Smooth muscle cell (in vitro differentiated cells): ENCODE measurements around the gene CCDC90B. TPM values are rescaled to one million over a fixed set of nuclear protein-coding genes. Genes with fewer than 3 reads are reported as not detected.

Source experiments
- DNase-seq: peaks from one replicate; lab custom pipeline; 2025; ENCODE audit not compliant: unreplicated experiment; lab: John Stamatoyannopoulos, UW
- H2AFZ ChIP-seq: fragments of 200-600 bp; sonication (generic); 2 replicates; pipeline ENCODE4 v1.6.0; 2016; ENCODE audit warnings: antibody characterized with exemption, low read depth, mild to moderate bottlenecking
- H3F3A ChIP-seq: fragments of 200-600 bp; sonication (generic); 2 replicates; pipeline ENCODE4 v1.6.0; 2017; ENCODE audit warnings: antibody characterized with exemption, low read depth
- H3K27ac ChIP-seq: fragments of 200-600 bp; sonication (generic); 2 replicates; pipeline ENCODE4 v1.5.1; 2016; ENCODE audit warnings: low read depth, mild to moderate bottlenecking
- H3K27me3 ChIP-seq: fragments of 200-600 bp; sonication (generic); 2 replicates; pipeline ENCODE4 v1.6.1; 2016; ENCODE audit warnings: low read depth, mild to moderate bottlenecking
- H3K36me3 ChIP-seq: fragments of 200-600 bp; sonication (generic); 2 replicates; pipeline ENCODE4 v1.5.1; 2016; ENCODE audit warnings: low read depth
- H3K4me1 ChIP-seq: fragments of 200-600 bp; sonication (generic); 2 replicates; pipeline ENCODE4 v1.5.1; 2016; ENCODE audit warnings: low read depth
- H3K4me2 ChIP-seq: fragments of 200-600 bp; sonication (generic); 2 replicates; pipeline ENCODE4 v1.6.0; 2016; ENCODE audit warnings: mild to moderate bottlenecking
- H3K4me3 ChIP-seq: fragments of 200-600 bp; sonication (generic); 2 replicates; pipeline ENCODE4 v1.5.1; 2016; ENCODE audit warnings: mild to moderate bottlenecking
- H3K79me2 ChIP-seq: fragments of 200-600 bp; sonication (generic); 2 replicates; pipeline ENCODE4 v1.6.0; 2016; ENCODE audit warnings: low read depth, mild to moderate bottlenecking
- H3K9ac ChIP-seq: fragments of 200-600 bp; sonication (generic); 2 replicates; pipeline ENCODE4 v1.6.0; 2016; ENCODE audit warnings: low read depth
- H3K9me3 ChIP-seq: fragments of 200-600 bp; sonication (generic); replicated peaks from 2 replicates; pipeline ENCODE4 v1.5.1; 2016; ENCODE audit warnings: low read depth
- H4K20me1 ChIP-seq: fragments of 200-600 bp; sonication (generic); 2 replicates; pipeline ENCODE4 v1.6.0; 2016; ENCODE audit warnings: low read depth
- WGBS: methylation state at CpG from one replicate; pipeline ENCODE4 v1.1.7; 2016; ENCODE audit warnings: low lambda C conversion rate; 5-methylcytosine and 5-hydroxymethylcytosine counted together
- polyA plus RNA-seq: library from polyadenylated mRNA; unstranded; fragments of >200 nt; fragmentation: Nextera tagmentation; extraction: Ambion mirVana; gene quantifications from 2 replicates; pipeline ENCODE4 v1.2.1, GENCODE V29; 2016
- total RNA-seq: library from RNA; depleted of rRNA; stranded (reverse); fragments of >200 nt; gene quantifications from 2 replicates; pipeline ENCODE4 v1.2.3, GENCODE V29; 2014
- TF ChIP-seq, protein P1 (sequence below): fragments of 200-600 bp; sonication (generic); IDR thresholded peaks from 2 replicates; pipeline ENCODE4 v1.5.1; 2017; ENCODE audit warnings: borderline replicate concordance, mild to moderate bottlenecking, antibody characterized with exemption; ENCODE audit not compliant: insufficient read depth, poor library complexity, severe bottlenecking

CCDC90B gene
- total and polyA plus RNA-seq, 2 experiments from 2014 or later = 60.2 to 86.4 TPM

DNA sequence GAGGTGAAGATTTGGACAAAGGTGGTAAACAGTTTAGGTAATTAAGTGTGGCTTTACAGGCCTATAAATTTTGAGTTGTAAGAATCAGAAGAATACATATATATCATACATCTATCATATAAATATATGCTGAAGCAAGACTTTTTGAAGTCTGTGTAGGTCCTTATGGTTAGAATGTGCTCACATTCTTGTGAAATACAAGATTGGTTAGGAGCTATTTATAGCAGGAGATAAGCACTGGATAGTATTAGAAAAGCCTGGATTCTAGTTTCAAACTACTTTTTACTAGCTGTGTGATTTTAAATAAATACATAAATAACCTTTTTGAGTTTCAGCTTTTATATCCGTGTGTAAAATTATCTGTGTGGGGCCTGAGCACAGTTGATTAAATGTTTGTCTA is 50.3 kb downstream of the CCDC90B start:
- no peak overlapping the region for H3K27ac ChIP-seq
- TF ChIP-seq, protein P1, sequence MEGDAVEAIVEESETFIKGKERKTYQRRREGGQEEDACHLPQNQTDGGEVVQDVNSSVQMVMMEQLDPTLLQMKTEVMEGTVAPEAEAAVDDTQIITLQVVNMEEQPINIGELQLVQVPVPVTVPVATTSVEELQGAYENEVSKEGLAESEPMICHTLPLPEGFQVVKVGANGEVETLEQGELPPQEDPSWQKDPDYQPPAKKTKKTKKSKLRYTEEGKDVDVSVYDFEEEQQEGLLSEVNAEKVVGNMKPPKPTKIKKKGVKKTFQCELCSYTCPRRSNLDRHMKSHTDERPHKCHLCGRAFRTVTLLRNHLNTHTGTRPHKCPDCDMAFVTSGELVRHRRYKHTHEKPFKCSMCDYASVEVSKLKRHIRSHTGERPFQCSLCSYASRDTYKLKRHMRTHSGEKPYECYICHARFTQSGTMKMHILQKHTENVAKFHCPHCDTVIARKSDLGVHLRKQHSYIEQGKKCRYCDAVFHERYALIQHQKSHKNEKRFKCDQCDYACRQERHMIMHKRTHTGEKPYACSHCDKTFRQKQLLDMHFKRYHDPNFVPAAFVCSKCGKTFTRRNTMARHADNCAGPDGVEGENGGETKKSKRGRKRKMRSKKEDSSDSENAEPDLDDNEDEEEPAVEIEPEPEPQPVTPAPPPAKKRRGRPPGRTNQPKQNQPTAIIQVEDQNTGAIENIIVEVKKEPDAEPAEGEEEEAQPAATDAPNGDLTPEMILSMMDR = no peak

DNA sequence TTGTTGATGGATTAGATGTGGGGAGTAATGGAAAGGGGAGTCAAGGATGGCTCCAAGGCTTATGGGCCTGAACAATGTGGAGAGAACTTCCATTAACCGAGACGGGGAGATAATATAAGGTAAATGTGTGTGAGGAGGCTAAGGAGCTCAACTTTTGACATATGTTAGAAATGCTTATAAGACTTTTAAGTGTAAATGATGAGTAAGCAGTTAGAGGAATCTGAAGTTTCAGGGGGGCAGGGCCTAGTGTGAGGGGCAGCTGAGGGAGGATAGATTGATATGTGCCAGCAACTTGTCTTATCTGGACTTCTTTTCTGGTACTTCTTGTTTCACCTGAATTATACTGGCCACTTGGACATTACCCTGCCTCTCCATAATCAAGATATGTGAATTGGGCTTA is 62.7 kb downstream of the CCDC90B start:
- no peak overlapping the region for H3K4me3 ChIP-seq
- H3K36me3 ChIP-seq = no peaks in the 10 kb centered on the region
- no peak overlapping the region for H3K4me2 ChIP-seq
- 100% methylated on average over 2 of the region's 2 CpGs for WGBS
- no peaks in the 10 kb centered on the region for H3K9me3 ChIP-seq
- no peak for DNase-seq
- no peaks in the 10 kb centered on the region for H3K27me3 ChIP-seq
- H3F3A ChIP-seq = no peaks in the 10 kb centered on the region
- H2AFZ ChIP-seq = no peak overlapping the region
- TF ChIP-seq, protein P1 = no peak
- no peak overlapping the region for H3K9ac ChIP-seq
- no peaks in the 10 kb centered on the region for H3K4me1 ChIP-seq
- H3K27ac ChIP-seq = no peak overlapping the region
- H4K20me1 ChIP-seq = no peaks in the 10 kb centered on the region
- no peaks in the 10 kb centered on the region for H3K79me2 ChIP-seq

More for the DNA sequence above, 50.3 kb downstream of the CCDC90B start:
- 20% methylated on average over 1 of the region's 1 CpG for WGBS
- Histone ChIP-seq H3K4me2 (peak overlapping the region; percentile 9), H3K36me3 (no peaks in the 10 kb centered on the region), H3K9ac (no peak overlapping the region), H3K9me3 (no peaks in the 10 kb centered on the region), H3K79me2 (no peaks in the 10 kb centered on the region), H3K27me3 (no peaks in the 10 kb centered on the region), H3K4me3 (no peak overlapping the region), H4K20me1 (no peaks in the 10 kb centered on the region), H3F3A (no peaks in the 10 kb centered on the region), H2AFZ (no peak overlapping the region), H3K4me1 (no peaks in the 10 kb centered on the region)
- no peak for DNase-seq

DNA sequence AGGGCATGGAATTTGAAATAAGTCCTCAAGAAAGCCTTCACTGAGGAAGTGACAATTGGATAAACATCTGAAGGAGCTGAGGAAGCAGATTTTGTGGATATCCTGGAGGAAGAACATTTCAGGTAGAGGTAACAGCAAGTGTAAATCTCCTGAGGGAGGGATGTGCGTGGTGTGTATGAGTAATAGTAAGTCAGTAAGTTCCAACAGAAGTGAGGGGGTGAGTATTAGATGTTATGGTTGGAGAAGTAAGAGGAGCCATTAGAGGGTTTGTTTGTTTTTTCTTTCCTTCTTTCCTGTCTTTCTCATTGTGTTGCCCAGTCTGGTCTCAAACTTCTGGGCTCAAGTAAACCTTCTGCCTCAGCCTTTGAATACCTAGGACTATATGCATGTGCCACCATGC is 63.7 kb downstream of the CCDC90B start:
- no peaks in the 10 kb centered on the region for H3K4me1 ChIP-seq
- no peak overlapping the region for H3K4me2 ChIP-seq
- no peak overlapping the region for H3K9ac ChIP-seq
- no peak overlapping the region for H3K4me3 ChIP-seq
- no peak overlapping the region for H2AFZ ChIP-seq
- no peak for DNase-seq
- H4K20me1 ChIP-seq = no peaks in the 10 kb centered on the region
- no peaks in the 10 kb centered on the region for H3K27me3 ChIP-seq
- H3F3A ChIP-seq = no peaks in the 10 kb centered on the region
- 86% methylated on average over 1 of the region's 1 CpG for WGBS
- no peaks in the 10 kb centered on the region for H3K79me2 ChIP-seq
- H3K27ac ChIP-seq = no peak overlapping the region
- TF ChIP-seq, protein P1 = no peak
- no peaks in the 10 kb centered on the region for H3K9me3 ChIP-seq
- no peaks in the 10 kb centered on the region for H3K36me3 ChIP-seq

DNA sequence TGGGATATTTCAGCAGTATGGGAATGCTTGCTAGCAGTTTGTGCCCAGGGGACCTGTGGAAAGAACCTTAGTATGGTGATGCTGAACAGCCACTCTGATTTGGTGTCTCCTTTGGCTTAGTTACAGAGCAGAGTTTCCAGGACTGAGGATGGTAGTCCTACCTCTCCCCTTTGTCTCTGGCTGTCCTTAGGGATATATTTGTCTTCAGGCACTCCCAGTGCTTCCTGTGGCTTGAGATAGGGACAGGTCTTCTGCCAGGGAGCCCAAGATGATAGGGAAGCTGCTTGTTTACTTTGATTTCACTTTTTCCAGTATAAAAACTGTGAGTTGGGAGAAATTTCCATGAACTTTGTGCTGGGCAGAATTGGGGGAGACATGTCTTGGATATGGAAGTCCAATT is 64.5 kb downstream of the CCDC90B start:
- TF ChIP-seq, protein P1 = no peak
- Histone ChIP-seq H3K9me3 (no peaks in the 10 kb centered on the region), H3K27me3 (no peaks in the 10 kb centered on the region), H3K4me3 (no peak overlapping the region), H3K27ac (no peak overlapping the region), H3K79me2 (no peaks in the 10 kb centered on the region), H4K20me1 (no peaks in the 10 kb centered on the region), H2AFZ (no peak overlapping the region), H3K36me3 (no peaks in the 10 kb centered on the region), H3F3A (no peaks in the 10 kb centered on the region), H3K4me1 (no peaks in the 10 kb centered on the region), H3K9ac (no peak overlapping the region), H3K4me2 (no peak overlapping the region)
- DNase-seq = no peak
